ENCODE data around the gene SERPING1. TPM values are rescaled to one million over a fixed set of nuclear protein-coding genes. Genes with fewer than 3 reads are reported as not detected.

Gene SERPING1
- total and polyA plus RNA-seq, 2 of the 13 experiments (the other 11 are each of a cell fraction or from before 2014, with no cell fraction given): 2.0 to 10.4 TPM

- peak; percentile 87 for TF ChIP-seq PATZ1 (CRISPR knock-in tag; IDR thresholded peaks at IDR 0.05)
- no peak for TF ChIP-seq ZNF605 (CRISPR knock-in tag; IDR thresholded peaks at IDR 0.05)
- no peak for TF ChIP-seq HCFC1 (IDR thresholded peaks at IDR 0.05; ENCODE audit: low read depth, low read length)
- no peak for TF ChIP-seq ZNF558 (CRISPR knock-in tag; IDR thresholded peaks at IDR 0.05; ENCODE audit: borderline replicate concordance)
- no peak for TF ChIP-seq ZNF569 (CRISPR knock-in tag; IDR thresholded peaks at IDR 0.05; ENCODE audit: borderline replicate concordance)
- TF ChIP-seq ZNF333 (CRISPR knock-in tag; IDR thresholded peaks at IDR 0.05; ENCODE audit: borderline replicate concordance): no peak
- no peak for TF ChIP-seq HIVEP1 (CRISPR knock-in tag; IDR thresholded peaks at IDR 0.05)
- peak; percentile 25 for TF ChIP-seq TEAD3 (CRISPR knock-in tag; optimal IDR thresholded peaks at IDR 0.05; ENCODE audit: borderline replicate concordance)
- no peak for TF ChIP-seq FOXJ3 (CRISPR knock-in tag; IDR thresholded peaks at IDR 0.05; ENCODE audit: borderline replicate concordance)
- no peak for TF ChIP-seq ZNF572 (CRISPR knock-in tag; IDR thresholded peaks at IDR 0.05)
- no peak for TF ChIP-seq ASH2L (IDR thresholded peaks at IDR 0.05; ENCODE audit: insufficient read length, low read depth, low read length)
- no peak for TF ChIP-seq ZSCAN30 (CRISPR knock-in tag; IDR thresholded peaks at IDR 0.05)
- no peak for TF ChIP-seq NKX3-1 (CRISPR knock-in tag; IDR thresholded peaks at IDR 0.05)
- no peak for TF ChIP-seq ZNF737 (CRISPR knock-in tag; IDR thresholded peaks at IDR 0.05; ENCODE audit: borderline replicate concordance)
- TF ChIP-seq ZBTB34 (CRISPR knock-in tag; IDR thresholded peaks at IDR 0.05): no peak
- no peak for TF ChIP-seq KDM2A (CRISPR knock-in tag; IDR thresholded peaks at IDR 0.05; ENCODE audit: borderline replicate concordance, low read depth)
- TF ChIP-seq DMTF1 (CRISPR knock-in tag; IDR thresholded peaks at IDR 0.05): no peak
- no peak for TF ChIP-seq NR2F6 (IDR thresholded peaks at IDR 0.05)
- no peak for TF ChIP-seq NR2F6 (CRISPR knock-in tag; IDR thresholded peaks at IDR 0.05)
- no peak for TF ChIP-seq MEIS1 (CRISPR knock-in tag; IDR thresholded peaks at IDR 0.05; ENCODE audit: borderline replicate concordance)
- no peak for TF ChIP-seq MLX (CRISPR knock-in tag; IDR thresholded peaks at IDR 0.05)
- no peak for TF ChIP-seq UBTF (CRISPR knock-in tag; IDR thresholded peaks at IDR 0.05)
- no peak for TF ChIP-seq ATF1 (CRISPR knock-in tag; IDR thresholded peaks at IDR 0.05)
- no peak for TF ChIP-seq ZBTB42 (CRISPR knock-in tag; IDR thresholded peaks at IDR 0.05)
These were observed at the start of gene SERPING1 (continued) for GRCh38 chr11:57597461-57597915.
